ENCODE data around the gene MAP3K10.

- TF ChIP-seq EZH2 (IDR thresholded peaks at IDR 0.05) = no peak
- no peak for TF ChIP-seq FOXP2 (optimal IDR thresholded peaks at IDR 0.05; ENCODE audit: control extremely low read depth, extremely low read length, insufficient read depth)
Observed at GRCh38 chr19:40193587-40193849, 2.3 kb downstream of the MAP3K10 start.

All from SK-N-MC (cell line).